Measurements from ENCODE around the gene CSF2. TPM values are rescaled to one million over a fixed set of nuclear protein-coding genes. Genes with fewer than 3 reads are reported as not detected.

CSF2 gene
- total RNA-seq: under 1 TPM; 0.55 to 0.61 TPM

GRCh38 chr5:132073231-132074013 lies at the start of gene CSF2:
CSF2 (plus strand) TSS chr5:132073789; CDS start chr5:132073824, 35 bp downstream.
- no peak for DNase-seq
- CTCF ChIA-PET: interaction anchor here (0.6 to 2.1 kb wide), 6 partner anchors 9 to 673 kb away, joined by 3 to 8 read pairs (median 6); no protein-coding TSS in a partner anchor
- Mint-ChIP-seq H3K4me3 (no peak within 1 kb of the TSS), H3K36me3 (ENCODE audit: low read depth) (no peaks in the 10 kb centered on the region), H3K4me1 (ENCODE audit: low read depth) (peaks cover 80% of the 10 kb centered on the region), H3K27me3 (ENCODE audit: low read depth) (no peaks in the 10 kb centered on the region), H3K9me3 (ENCODE audit: insufficient read depth) (no peaks in the 10 kb centered on the region), H3K27ac (peak within 1 kb of the TSS; percentile 71)
- POLR2A ChIA-PET: interaction anchor here (0.5 to 1.1 kb wide), 4 partner anchors 8 to 49 kb away, joined by 3 to 4 read pairs (median 3); no protein-coding TSS in a partner anchor
- peak; percentile 50 for ATAC-seq

- ATAC-seq: no peak
- ChIA-PET POLR2A (no interaction called here), CTCF (interaction anchor here (1.2 to 1.3 kb wide), 2 partner anchors 16 to 435 kb away, joined by 3 read pairs; no protein-coding TSS in a partner anchor)
- Mint-ChIP-seq H3K27ac (no peak overlapping the region), H3K9me3 (ENCODE audit: insufficient read depth) (no peaks in the 10 kb centered on the region), H3K36me3 (ENCODE audit: low read depth) (peaks cover 8% of the 10 kb centered on the region), H3K27me3 (ENCODE audit: low read depth) (peaks cover 9% of the 10 kb centered on the region), H3K4me1 (ENCODE audit: low read depth) (peaks cover 38% of the 10 kb centered on the region), H3K4me3 (no peak overlapping the region)
- no peak for DNase-seq
Observed at GRCh38 chr5:132024117-132024435, 49.5 kb upstream of the CSF2 start.

GRCh38 chr5:132024789-132025402 lies 48.7 kb upstream of the CSF2 start:
- Mint-ChIP-seq H3K4me3 (no peak overlapping the region), H3K27me3 (ENCODE audit: low read depth) (peaks cover 9% of the 10 kb centered on the region), H3K4me1 (ENCODE audit: low read depth) (peaks cover 32% of the 10 kb centered on the region), H3K9me3 (ENCODE audit: insufficient read depth) (no peaks in the 10 kb centered on the region), H3K36me3 (ENCODE audit: low read depth) (peaks cover 8% of the 10 kb centered on the region), H3K27ac (no peak overlapping the region)
- ATAC-seq (no peak), DNase-seq (peak; percentile 26)
- ChIA-PET CTCF (interaction anchor here (1.0 to 1.6 kb wide), 2 partner anchors 25 to 38 kb away, joined by 3 to 5 read pairs; no protein-coding TSS in a partner anchor), POLR2A (interaction anchor here (0.7 kb wide), 1 partner anchor 49 kb away, joined by 3 read pairs; no protein-coding TSS in a partner anchor)

- Mint-ChIP-seq H3K36me3 (ENCODE audit: low read depth) (peaks cover 8% of the 10 kb centered on the region), H3K4me3 (no peak overlapping the region), H3K27me3 (ENCODE audit: low read depth) (peaks cover 9% of the 10 kb centered on the region), H3K9me3 (ENCODE audit: insufficient read depth) (no peaks in the 10 kb centered on the region), H3K27ac (no peak overlapping the region), H3K4me1 (ENCODE audit: low read depth) (peaks cover 26% of the 10 kb centered on the region)
- DNase-seq: no peak
- POLR2A ChIA-PET: interaction anchor here (0.7 kb wide), 1 partner anchor 49 kb away, joined by 3 read pairs; no protein-coding TSS in a partner anchor
- no peak for ATAC-seq
- CTCF ChIA-PET: interaction anchor here (1.0 to 1.6 kb wide), 2 partner anchors 24 to 38 kb away, joined by 3 to 5 read pairs; no protein-coding TSS in a partner anchor
Observed at GRCh38 chr5:132025403-132025971, 48.1 kb upstream of the CSF2 start.

- ATAC-seq (peak; percentile 86), DNase-seq (peak; percentile 80)
- Mint-ChIP-seq H3K27ac (no peak overlapping the region), H3K9me3 (ENCODE audit: insufficient read depth) (no peaks in the 10 kb centered on the region), H3K4me1 (ENCODE audit: low read depth) (peaks cover 19% of the 10 kb centered on the region), H3K4me3 (no peak overlapping the region), H3K36me3 (ENCODE audit: low read depth) (peaks cover 5% of the 10 kb centered on the region), H3K27me3 (ENCODE audit: low read depth) (peaks cover 9% of the 10 kb centered on the region)
- ChIA-PET POLR2A (no interaction called here), CTCF (no interaction called here)
Observed at GRCh38 chr5:132026516-132027008, 47.0 kb upstream of the CSF2 start.

GRCh38 chr5:132027027-132027426 lies 46.6 kb upstream of the CSF2 start:
- Mint-ChIP-seq H3K27ac (no peak overlapping the region), H3K4me3 (peak overlapping the region; percentile 32), H3K4me1 (ENCODE audit: low read depth) (peaks cover 15% of the 10 kb centered on the region), H3K27me3 (ENCODE audit: low read depth) (peaks cover 9% of the 10 kb centered on the region), H3K36me3 (ENCODE audit: low read depth) (peaks cover 5% of the 10 kb centered on the region), H3K9me3 (ENCODE audit: insufficient read depth) (no peaks in the 10 kb centered on the region)
- DNase-seq (peak; percentile 24), ATAC-seq (peak; percentile 35)
- ChIA-PET POLR2A (no interaction called here), CTCF (interaction anchor here (1.0 kb wide), 1 partner anchor 19 kb away, joined by 3 read pairs; no protein-coding TSS in a partner anchor)

- H3K9me3 Mint-ChIP-seq (ENCODE audit: insufficient read depth): peaks cover 12% of the 10 kb centered on the region
- no peak overlapping the region for H3K4me3 Mint-ChIP-seq
- ATAC-seq (no peak), DNase-seq (no peak)
- no peaks in the 10 kb centered on the region for H3K4me1 Mint-ChIP-seq (ENCODE audit: low read depth)
- H3K27ac Mint-ChIP-seq: no peak overlapping the region
- ChIA-PET CTCF (interaction anchor here (0.6 kb wide), 1 partner anchor 732 kb away, joined by 3 read pairs; no protein-coding TSS in a partner anchor), POLR2A (no interaction called here)
- peaks cover 15% of the 10 kb centered on the region for H3K36me3 Mint-ChIP-seq (ENCODE audit: low read depth)
- peaks cover 6% of the 10 kb centered on the region for H3K27me3 Mint-ChIP-seq (ENCODE audit: low read depth)
Observed at GRCh38 chr5:132029609-132030330, 43.8 kb upstream of the CSF2 start.

GRCh38 chr5:132030610-132031009 lies 43.0 kb upstream of the CSF2 start:
- peaks cover 6% of the 10 kb centered on the region for H3K27me3 Mint-ChIP-seq (ENCODE audit: low read depth)
- H3K9me3 Mint-ChIP-seq (ENCODE audit: insufficient read depth): peaks cover 12% of the 10 kb centered on the region
- H3K4me3 Mint-ChIP-seq: no peak overlapping the region
- DNase-seq (no peak), ATAC-seq (no peak)
- CTCF ChIA-PET: no interaction called here
- no peaks in the 10 kb centered on the region for H3K4me1 Mint-ChIP-seq (ENCODE audit: low read depth)
- POLR2A ChIA-PET: no interaction called here
- H3K36me3 Mint-ChIP-seq (ENCODE audit: low read depth): peaks cover 15% of the 10 kb centered on the region
- H3K27ac Mint-ChIP-seq: no peak overlapping the region

GRCh38 chr5:132032196-132032595 lies 41.4 kb upstream of the CSF2 start:
- DNase-seq (no peak), ATAC-seq (no peak)
- POLR2A ChIA-PET: no interaction called here
- H3K27ac Mint-ChIP-seq: no peak overlapping the region
- H3K27me3 Mint-ChIP-seq (ENCODE audit: low read depth): peaks cover 6% of the 10 kb centered on the region
- H3K4me1 Mint-ChIP-seq (ENCODE audit: low read depth): no peaks in the 10 kb centered on the region
- CTCF ChIA-PET: interaction anchor here (1.2 kb wide), 1 partner anchor 443 kb away, joined by 4 read pairs; no protein-coding TSS in a partner anchor
- no peak overlapping the region for H3K4me3 Mint-ChIP-seq
- H3K36me3 Mint-ChIP-seq (ENCODE audit: low read depth): peaks cover 15% of the 10 kb centered on the region
- H3K9me3 Mint-ChIP-seq (ENCODE audit: insufficient read depth): peaks cover 12% of the 10 kb centered on the region

- H3K27me3 Mint-ChIP-seq (ENCODE audit: low read depth): peaks cover 9% of the 10 kb centered on the region
- H3K4me1 Mint-ChIP-seq (ENCODE audit: low read depth): no peaks in the 10 kb centered on the region
- DNase-seq: no peak
- ChIA-PET POLR2A (no interaction called here), CTCF (interaction anchor here (1.2 kb wide), 1 partner anchor 444 kb away, joined by 4 read pairs; no protein-coding TSS in a partner anchor)
- no peak overlapping the region for H3K27ac Mint-ChIP-seq
- no peak for ATAC-seq
- no peak overlapping the region for H3K4me3 Mint-ChIP-seq
- peaks cover 12% of the 10 kb centered on the region for H3K9me3 Mint-ChIP-seq (ENCODE audit: insufficient read depth)
- H3K36me3 Mint-ChIP-seq (ENCODE audit: low read depth): peaks cover 15% of the 10 kb centered on the region
Observed at GRCh38 chr5:132033122-132033521, 40.5 kb upstream of the CSF2 start.

GRCh38 chr5:132037353-132037752 lies 36.2 kb upstream of the CSF2 start:
- DNase-seq (no peak), ATAC-seq (no peak)
- ChIA-PET POLR2A (no interaction called here), CTCF (no interaction called here)
- Mint-ChIP-seq H3K36me3 (ENCODE audit: low read depth) (peaks cover 11% of the 10 kb centered on the region), H3K9me3 (ENCODE audit: insufficient read depth) (peaks cover 12% of the 10 kb centered on the region), H3K4me1 (ENCODE audit: low read depth) (no peaks in the 10 kb centered on the region), H3K4me3 (no peak overlapping the region), H3K27ac (no peak overlapping the region), H3K27me3 (ENCODE audit: low read depth) (peaks cover 44% of the 10 kb centered on the region)

All from activated CD8-positive, alpha-beta T cell treated with anti-CD3 and anti-CD28 coated beads, Interleukin-2, amount 10 ng/mL, durations not matched to agents 7 days and 5 days (primary cell).